Measurements from ENCODE around the gene SNAP91.

- no peak for TF ChIP-seq EZH2 (IDR thresholded peaks at IDR 0.05)
- no peak for TF ChIP-seq POLR2AphosphoS5 (IDR thresholded peaks at IDR 0.05; ENCODE audit: borderline replicate concordance, low read depth, low read length)
- TF ChIP-seq FOXP2 (optimal IDR thresholded peaks at IDR 0.05; ENCODE audit: control extremely low read depth, extremely low read length, insufficient read depth), result no peak
Measured at GRCh38 chr6:83677791-83678190, 31.1 kb downstream of the SNAP91 start.
